Neural progenitor cell (in vitro differentiated cells): Measurements from ENCODE around the gene AREG.

Experiments used
- EZH2 ChIP-seq: fragments of 200-600 bp; sonication (generic); IDR thresholded peaks from 2 replicates; pipeline ENCODE4 v1.6.1; 2017; ENCODE audit warnings: antibody characterized with exemption, mild to moderate bottlenecking, moderate library complexity
- EZH2phosphoT487 ChIP-seq: fragments of 200-600 bp; sonication (generic); IDR thresholded peaks from 2 replicates; pipeline ENCODE4 v1.6.1; 2017; ENCODE audit warnings: antibody characterized with exemption
- TF ChIP-seq, protein P1 (sequence below): fragments of 200-600 bp; sonication (generic); IDR thresholded peaks from 2 replicates; pipeline ENCODE4 v1.5.1; 2017; ENCODE audit warnings: antibody characterized with exemption, mild to moderate bottlenecking

DNA sequence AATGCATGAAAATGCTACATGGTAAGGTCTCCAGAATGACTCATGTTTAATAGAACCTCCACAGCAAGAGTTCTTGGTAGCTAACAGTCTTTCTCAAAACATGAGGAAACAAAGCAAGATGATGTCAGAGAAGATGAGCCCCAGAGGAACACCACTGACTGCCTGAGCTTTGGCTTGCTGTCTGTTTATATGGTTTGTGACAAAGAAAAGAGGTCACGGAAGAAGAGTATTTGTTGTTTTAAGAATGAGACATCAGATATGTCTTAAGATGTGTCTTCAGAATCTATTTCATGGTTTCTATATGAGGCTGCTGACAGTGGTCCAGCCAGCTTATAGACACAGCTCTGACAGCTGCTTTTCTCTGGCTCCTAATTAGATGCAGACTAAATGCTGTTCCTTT, 18.8 kb upstream of the AREG start:
- TF ChIP-seq, protein P1, sequence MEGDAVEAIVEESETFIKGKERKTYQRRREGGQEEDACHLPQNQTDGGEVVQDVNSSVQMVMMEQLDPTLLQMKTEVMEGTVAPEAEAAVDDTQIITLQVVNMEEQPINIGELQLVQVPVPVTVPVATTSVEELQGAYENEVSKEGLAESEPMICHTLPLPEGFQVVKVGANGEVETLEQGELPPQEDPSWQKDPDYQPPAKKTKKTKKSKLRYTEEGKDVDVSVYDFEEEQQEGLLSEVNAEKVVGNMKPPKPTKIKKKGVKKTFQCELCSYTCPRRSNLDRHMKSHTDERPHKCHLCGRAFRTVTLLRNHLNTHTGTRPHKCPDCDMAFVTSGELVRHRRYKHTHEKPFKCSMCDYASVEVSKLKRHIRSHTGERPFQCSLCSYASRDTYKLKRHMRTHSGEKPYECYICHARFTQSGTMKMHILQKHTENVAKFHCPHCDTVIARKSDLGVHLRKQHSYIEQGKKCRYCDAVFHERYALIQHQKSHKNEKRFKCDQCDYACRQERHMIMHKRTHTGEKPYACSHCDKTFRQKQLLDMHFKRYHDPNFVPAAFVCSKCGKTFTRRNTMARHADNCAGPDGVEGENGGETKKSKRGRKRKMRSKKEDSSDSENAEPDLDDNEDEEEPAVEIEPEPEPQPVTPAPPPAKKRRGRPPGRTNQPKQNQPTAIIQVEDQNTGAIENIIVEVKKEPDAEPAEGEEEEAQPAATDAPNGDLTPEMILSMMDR: no peak
- TF ChIP-seq EZH2phosphoT487: no peak
- no peak for TF ChIP-seq EZH2
